ENCODE results near the gene JHY.

Gene JHY

DNA sequence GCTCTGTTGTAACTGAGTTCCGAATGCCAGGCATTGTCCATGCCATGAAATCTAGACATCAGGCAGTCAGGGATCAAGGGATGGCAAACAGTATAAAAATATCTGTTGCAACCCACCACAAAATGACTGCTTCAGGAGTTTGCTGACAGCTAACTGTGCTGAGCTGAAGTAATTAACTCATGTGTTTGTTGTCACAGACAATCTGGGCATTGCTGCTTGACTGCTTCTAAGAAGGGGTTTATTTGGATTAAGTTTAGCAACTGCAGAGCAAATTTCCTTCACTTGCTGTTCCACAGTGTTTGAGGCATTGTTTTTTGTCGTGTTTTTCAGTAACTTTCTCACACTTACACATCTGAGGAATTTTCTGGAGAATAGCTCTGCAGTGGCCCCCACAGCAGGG lies 68.7 kb downstream of the JHY start:
- no peak for DNase-seq (ENCODE audit: low read depth in 2 of 2)

DNA sequence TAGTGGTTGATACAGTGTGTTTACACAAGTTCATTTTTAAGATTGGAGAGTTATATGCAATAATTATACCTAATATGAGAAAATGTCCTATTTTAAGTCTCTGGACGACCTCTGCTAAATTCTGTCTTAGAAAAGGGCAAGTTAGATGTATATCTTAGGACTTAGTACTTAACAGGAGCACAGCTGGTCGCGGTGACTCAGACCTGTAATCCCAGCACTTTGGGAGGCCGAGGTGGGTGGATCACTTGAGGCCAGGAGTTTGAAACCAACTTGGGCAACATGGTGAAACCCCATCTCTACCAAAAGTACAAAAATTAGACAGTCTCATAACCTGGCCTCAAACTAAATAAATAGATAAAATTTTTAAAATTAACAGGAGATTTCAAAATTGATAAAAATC lies 71.9 kb downstream of the JHY start:
- no peak for DNase-seq (ENCODE audit: low read depth in 2 of 2)

- no peak for DNase-seq (ENCODE audit: low read depth in 2 of 2)
These were observed 81.4 kb downstream of the JHY start for GRCh38 chr11:122963961-122964360.

- DNase-seq (ENCODE audit: low read depth in 2 of 2): no peak
These were observed 93.6 kb downstream of the JHY start for GRCh38 chr11:122976061-122976733.

DNA sequence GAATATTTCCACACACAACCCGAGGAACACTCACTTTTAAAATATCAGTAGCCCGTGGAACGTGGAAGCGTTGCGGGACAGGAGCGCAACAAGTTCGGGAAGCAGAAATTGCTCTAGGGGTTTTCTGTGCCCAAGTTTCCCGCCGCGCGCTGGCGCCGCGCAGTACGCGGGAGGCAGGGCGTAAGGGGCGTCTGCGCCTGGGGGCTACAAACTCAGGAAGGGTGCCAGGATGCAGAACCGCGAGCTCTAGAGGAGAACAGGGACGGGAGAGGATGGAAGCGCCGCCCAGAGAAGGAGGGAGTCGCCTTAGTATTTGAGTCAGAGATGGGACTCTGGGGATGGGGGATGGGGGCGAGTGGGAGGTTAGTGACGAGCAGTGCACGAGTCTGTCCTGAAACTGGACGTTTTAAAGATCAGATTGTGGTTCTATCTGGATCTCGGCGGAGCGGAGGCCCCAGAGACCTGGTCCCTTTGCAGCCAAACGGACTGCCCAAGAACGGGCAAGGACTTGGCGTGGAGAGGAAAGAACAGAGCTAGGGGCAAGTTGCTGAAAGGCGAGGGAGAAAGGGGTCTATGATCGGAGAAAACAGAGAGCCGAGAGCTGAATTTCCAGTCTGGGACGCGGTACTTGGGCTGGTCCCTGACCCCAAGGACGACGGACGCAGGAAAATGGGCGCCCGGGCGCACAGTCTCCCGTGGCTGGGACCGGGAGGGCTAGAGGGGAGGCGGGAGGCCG lies 94.3 kb downstream of the JHY start:
- no peak for DNase-seq (ENCODE audit: low read depth in 2 of 2)

DNA sequence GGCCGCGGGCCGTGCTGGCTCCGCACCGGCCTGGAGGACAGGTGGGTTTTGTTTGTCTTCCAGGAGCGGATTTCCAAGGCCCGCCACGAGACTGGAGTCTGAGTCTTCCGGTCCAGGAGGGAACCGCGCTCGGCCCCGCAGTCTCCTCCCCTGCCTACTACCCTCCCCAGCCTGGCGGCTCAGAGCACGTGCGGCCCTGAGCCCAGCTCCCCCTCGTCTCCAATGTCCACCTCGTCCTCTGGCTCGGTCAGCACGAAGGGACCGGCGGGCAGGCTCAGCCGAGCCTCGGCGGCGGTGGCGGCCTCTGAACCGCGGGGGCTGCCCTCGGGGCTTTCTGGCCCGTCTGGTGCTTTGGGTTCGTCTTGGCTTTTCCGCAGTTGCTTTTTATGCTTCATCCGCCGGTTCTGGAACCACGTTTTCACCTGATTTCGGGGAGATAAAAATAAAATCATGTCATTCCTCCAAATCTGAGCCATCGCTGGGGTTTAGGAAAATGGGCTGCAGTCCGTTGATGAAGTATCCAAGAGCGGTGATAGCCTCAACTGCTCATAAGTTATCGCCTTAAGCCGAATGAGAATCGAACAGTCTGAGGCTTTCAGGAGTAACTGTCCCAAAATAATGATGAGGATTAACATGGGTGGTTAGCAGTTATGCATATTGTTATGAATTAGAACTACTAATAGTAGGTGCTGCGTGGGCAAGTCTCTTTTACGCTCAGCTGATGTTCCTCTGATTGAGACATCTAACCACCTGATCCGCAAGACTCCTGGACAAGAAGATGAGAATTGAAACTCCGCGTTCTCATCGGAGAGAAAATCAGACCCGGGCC lies 95.1 kb downstream of the JHY start:
- no peak for DNase-seq (ENCODE audit: low read depth in 2 of 2)

GRCh38 chr11:122978299-122978620 lies 95.7 kb downstream of the JHY start:
- no peak for DNase-seq (ENCODE audit: low read depth in 2 of 2)

DNA sequence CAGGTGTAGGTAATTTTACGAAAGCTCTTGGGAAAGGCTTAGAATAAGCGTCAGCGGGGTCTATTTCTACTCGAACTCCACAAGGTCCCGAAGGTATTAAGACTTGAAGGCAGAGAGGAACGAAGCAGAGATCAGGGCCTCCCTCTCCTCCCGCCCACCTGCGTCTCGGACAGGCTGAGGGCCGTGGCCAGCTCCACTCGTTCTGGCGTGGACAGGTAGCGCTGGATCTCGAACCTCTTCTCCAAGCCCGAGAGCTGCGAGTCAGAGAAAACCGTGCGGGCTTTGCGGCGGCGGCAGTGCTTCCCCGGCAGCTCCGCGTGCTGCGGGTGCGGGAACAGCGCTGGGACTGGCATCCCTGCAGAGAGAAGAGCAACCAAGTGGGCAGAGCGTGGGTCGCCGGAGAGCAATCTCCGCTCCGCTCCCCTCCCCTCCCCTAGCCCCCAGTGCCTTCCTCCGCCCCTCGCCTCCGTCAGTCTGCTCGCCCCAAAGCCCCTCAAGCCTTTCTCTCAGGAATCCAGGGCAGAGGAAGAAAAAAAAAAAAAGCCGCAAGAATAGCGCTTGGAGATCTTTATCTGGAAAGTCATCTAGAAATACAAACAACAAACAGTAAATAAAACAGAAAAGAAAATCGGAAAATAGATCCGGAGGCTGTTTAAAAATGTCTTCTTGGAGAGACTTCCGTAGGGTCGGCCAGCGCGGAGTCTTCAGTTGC lies 96.7 kb downstream of the JHY start:
- no peak for DNase-seq (ENCODE audit: low read depth in 2 of 2)

DNA sequence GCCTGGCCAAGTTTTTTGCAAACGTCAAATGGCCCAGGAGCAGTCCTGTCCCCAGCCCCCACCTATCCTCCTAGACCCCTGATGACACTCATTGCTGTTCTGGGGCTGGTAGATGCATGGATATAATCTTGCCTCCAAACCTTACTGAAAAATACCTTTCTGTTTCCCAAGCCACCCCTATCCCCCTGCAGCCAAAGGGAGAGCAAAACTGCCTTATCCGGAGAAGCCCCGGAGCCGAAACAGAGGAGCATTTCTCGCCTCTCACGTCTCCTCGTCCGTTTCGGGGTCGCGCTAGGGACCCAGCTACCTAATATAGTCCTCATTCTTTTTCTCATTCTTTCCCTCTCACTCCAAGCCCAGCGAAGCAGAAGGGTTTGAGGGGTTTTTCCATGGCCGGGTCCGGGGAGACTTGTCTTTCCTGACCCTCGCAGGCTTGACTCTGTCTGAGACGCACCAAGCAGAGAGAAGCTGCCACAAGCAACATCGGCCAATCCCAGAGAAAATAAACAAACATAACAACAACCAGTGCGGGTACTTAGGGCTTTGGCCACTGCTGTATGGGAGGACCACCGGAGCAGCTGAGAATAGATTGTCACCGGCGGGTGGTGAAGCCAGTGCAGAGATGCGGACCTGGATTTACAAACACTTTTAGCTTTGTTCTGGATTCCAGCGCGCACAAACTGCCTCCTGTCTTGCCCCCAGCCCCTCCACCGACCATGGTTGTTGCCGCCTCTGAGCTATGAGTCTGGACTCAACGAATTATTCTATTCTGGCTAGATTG lies 97.4 kb downstream of the JHY start:
- DNase-seq (ENCODE audit: low read depth in 2 of 2): no peak

DNA sequence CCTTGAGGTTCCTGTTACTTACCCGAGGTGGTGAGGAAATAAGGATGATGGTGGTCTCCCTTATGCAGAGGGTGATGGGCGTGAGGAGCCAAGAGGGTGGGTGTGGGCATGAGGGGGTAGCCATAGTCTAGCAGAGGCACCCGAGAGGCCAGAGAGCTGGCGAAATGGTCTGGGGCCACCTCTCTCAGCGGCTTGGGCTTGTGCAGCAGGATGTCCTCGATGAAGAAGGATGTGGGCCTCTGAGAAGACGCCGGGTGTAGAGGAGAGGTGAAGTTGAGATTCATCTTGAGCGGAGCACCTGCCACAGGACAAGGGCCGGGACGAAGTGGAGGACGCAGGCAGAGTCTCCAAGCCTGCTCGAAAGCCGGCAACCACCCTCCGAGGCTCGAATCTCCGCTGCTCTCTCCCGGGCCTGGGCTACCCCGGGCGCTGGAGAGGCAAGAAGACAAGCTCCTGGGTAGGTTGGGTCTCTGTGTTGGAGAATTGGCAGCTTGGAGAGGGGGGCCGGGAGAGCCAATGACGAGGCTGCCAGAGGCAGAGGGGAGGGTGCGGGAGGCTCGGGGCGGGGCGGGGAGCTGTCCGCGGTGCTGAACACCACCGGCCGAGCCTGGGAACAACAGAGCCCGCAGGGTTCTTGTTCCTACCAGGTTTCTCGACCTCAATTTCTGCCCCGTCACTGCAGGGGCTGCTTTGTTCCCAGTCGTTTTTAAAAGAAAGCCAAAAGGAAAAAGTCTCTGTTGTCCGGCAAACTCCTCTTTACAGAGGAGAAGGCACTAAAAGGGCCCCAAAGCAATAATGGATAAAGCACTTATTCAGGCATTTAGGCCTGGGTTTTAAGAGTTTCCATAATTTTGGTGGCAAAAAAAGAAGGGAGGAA lies 99.1 kb downstream of the JHY start, which contains the start of gene BSX:
TSS of gene BSX (minus strand) at position 447 of the 877 bp plus-strand sequence. CDS start at position 284, 163 bp downstream.
- DNase-seq (ENCODE audit: low read depth in 2 of 2): peak in 1 of 2 donors; percentile 37

- DNase-seq (ENCODE audit: low read depth in 2 of 2): no peak
These were observed 101.1 kb downstream of the JHY start for GRCh38 chr11:122983438-122984185.

GRCh38 chr11:122984186-122985011 lies 101.8 kb downstream of the JHY start:
- no peak for DNase-seq (ENCODE audit: low read depth in 2 of 2)

DNA sequence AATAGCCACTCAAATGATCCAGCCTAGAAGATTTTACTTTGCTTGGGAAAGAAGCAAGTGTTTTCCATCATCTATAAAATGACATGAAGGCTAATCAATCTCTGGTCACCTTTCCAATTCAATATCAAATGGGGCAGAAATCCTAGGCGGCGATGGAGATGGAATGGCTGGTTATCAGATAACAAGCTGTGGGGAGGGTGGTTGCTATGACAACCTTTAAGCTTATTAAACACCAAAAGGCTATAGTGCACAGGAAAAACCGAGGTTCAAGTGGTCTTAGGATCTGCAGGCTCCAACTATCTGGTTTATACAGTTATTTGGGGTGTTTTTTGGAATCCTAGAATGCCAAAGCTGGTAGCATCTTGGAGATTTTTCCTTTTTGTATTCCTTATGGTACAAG lies 113.0 kb downstream of the JHY start:
- DNase-seq (ENCODE audit: low read depth in 2 of 2): no peak

DNA sequence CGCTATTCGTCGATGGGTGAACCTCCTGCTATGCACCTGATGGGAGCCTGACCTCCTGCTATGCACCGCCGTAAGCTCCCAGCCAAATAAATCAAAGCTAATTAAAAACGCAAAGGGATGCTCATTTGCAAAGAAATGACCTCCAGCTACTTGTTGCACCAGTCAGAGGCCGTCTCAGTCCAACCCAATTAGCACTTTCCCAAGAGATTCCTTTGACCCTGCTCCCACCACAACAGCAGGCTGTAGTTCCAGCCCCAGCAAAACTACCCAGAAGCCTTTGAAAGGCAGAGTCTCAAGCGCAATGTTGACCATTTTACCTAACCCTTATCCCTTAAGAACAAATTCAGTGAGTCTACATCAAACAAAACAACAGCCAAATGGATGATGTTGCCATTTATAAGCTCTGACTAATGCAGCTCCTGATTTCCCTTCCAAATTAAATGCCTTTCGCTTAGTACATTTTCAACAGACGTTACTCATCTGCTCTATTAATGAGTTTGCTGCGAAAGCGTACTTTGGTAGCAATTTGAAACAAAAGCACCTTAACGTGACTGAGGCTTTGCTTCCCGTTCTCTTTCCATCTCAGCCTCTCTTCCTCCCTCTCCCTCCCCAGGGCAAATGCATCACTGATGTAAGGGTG lies 116.3 kb downstream of the JHY start:
- no peak for DNase-seq (ENCODE audit: low read depth in 2 of 2)

DNA sequence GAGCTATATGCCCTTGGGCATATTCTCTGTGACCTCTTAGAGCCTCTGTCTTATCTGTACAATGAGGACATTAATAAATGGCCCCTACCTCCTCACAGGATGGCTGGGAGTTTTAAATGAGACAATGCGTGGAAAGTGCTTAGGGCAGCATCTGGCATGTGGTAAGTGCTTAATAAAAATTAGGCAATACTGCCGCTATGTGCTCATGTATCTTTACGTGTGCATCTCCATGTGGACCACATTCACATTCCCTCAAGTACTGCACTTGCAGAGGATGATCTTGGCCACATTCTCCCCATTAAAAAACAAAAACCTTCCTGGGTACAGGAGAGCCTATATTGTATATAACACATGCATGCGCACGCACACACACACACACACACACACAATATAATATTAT lies 118.2 kb downstream of the JHY start:
- DNase-seq (ENCODE audit: low read depth in 2 of 2): no peak

DNA sequence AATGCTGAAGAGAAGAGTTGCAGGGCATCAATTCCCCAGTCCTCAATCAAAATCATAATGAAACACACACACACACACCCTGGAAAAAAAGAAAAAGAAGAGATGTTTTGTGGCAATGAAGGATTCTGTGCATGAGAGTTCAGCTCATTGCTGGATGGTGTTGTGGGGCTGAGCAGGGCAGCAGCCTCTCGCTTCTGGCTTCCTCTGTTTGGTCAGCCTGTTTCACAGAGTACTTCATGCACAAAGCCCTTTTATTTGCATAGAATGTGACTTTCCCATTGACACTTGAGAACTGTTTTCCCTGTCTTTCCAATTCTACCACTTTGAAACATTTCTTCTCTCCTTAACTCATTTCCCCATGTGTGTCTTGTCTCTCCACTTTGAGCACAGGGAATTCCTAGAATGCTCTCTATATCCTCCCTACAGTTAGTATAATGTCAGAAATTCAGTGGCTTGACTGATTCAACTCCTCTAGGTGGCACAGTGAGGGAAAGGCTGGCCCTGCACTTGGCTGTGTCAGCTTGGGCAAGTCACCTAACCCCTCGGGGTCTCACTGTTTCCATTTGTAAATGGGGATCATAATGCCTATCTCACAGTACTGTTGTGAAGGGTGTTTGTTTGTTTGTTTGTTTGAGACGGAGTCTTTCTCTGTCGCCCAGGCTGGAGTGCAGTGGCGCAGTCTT lies 124.4 kb downstream of the JHY start:
- no peak for DNase-seq (ENCODE audit: low read depth in 2 of 2)
